COLO829 (cell line): ENCODE results near the gene ZCCHC7.
"Not testable (repeated sequence)": the region's sequence is repeated elsewhere in the genome, so short reads cannot be mapped to it uniquely, and the experiment has no call there.

Experiments used
- DNase-seq: peaks from one replicate; pipeline ENCODE4 v3.0.0; 2012; ENCODE audit warnings: low spot score

ZCCHC7 gene

DNA sequence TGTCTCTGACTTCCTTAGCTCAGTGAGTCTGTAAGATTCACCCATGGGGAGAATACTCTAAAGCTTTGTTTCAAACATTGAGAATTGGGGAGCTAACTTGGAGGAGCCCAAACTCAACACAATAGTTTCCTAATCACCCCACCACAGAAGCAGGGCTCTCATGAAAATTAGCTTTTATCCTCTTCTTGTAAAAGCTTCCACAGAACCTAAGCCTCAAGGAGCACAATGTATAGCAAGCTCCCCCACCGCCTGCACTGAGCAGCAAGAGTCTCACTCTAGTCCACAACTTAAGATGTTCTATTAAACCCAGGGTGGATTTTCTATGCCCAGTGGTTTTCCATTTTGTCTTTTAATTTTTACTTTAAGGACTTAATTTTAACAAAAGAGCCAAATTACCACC lies 253.2 kb downstream of the ZCCHC7 start:
- no peak for DNase-seq

DNA sequence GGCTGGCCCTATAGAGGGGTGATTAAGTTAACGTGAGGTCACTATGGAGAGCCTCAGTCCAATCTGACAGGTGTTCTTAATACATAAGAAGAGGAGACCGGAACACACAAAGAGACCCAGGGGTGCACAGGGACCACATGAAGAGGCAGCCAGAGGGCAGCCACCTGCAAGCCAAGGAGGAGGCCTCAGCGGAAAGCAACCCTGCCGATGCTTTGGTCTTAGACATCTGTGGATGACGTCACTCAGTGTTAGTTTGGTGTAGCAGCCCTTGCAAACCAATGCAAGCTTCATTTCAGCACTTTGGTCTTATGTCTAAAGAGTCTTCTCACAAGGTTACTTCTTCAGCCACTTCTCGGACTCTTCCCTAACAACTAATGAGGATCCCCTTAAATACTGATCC lies 254.5 kb downstream of the ZCCHC7 start:
- DNase-seq = no peak

DNA sequence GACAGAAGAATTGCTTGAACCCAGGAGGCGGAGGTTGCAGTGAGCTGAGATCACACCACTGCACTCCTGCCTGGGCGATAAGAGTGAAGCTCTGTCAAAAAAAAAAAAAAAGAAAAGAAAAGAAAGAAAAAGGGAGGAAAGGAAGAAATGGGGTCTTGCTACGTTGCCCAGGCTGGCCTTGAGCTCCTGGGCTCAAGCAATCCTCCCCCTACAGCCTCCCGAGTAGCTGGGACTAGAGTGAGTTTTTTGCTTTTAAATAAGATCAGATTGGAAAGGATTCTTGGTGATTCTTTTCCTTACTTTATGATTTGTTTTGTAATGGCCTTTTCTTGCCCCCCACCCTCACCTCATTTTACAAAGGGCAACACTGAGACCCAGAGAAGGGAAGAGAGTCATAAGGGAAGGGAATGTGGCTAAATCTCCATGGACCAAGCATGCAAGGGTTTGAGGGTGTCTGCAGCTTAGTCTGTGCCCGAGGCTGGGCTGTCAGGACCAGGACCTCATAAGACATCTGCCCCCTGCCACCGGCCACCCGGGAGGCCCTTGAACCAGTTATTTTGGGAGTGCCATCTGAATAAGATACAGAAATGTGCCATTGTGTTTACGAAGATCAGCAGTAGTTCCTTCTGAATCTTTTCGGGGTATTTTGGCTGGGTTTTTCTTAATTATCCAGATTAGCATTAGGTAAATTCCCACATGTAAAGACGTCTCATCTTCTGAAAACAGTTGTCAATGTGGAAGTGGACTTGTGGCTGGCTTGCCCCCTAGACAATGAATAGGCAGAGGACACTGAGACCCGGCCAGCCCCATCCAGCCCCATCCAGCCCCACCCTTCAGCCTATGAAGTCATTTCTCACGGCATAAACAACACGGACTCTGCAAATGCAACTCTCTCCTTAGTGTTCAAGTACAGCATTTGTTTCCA lies 257.6 kb downstream of the ZCCHC7 start:
- no peak for DNase-seq

DNA sequence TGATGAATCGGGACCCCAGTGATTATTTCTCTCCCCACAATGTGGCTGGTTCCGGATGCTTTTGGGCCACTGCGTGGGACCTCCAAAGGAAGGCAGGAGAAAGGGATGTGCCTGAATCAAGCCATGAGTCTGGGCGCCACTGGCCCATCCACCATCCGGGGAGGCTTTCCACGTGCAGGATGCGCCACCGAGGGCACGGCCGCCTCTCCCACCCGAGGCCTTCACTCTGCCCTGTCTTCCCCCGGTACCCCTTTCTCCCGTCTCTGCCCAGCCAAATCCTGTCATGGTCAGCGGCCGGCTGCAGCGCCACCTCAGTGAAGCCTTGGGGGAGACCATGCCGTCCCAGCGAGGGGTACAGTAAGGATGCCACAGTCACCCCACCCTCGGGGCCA lies 258.2 kb downstream of the ZCCHC7 start:
- no peak for DNase-seq

DNA sequence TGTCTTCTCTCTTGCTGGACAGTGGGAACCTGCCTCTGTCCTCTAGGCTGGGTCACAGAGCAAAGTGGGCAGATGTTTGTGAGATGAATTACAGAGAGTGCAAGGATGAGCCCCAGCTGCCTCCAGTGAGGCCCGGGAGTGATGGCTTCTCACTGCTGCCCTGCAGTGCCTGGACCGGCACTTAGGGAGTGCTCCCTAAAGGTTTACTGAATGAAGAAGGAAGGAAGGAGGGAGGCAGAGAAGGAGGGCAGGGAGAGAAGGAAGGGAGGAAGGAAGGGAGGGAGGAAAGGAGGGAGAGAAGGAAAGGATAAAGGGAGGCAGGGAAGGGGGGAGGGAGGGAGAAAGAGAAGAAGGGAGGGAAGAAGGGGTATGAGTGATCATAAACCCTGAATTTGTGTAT lies 259.5 kb downstream of the ZCCHC7 start:
- no peak for DNase-seq

DNA sequence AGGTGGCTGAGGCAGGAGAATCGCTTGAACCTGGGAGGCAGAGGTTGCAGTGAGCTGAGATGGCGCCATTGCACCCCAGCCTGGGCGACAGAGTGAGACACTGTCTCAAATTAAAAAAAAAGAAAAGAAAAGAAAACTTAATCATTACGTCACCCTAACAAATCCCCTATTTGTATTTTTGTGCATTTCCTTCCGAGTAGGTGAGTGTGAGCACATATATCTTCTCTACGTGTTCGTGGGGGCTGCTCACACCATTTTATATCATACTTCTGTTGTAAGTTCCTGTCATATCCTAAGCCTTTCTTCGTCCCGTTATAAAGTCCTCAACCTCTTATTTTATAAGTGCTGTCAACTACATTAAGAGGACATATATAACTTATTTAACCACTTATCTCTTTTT lies 260.2 kb downstream of the ZCCHC7 start:
- no peak for DNase-seq

DNA sequence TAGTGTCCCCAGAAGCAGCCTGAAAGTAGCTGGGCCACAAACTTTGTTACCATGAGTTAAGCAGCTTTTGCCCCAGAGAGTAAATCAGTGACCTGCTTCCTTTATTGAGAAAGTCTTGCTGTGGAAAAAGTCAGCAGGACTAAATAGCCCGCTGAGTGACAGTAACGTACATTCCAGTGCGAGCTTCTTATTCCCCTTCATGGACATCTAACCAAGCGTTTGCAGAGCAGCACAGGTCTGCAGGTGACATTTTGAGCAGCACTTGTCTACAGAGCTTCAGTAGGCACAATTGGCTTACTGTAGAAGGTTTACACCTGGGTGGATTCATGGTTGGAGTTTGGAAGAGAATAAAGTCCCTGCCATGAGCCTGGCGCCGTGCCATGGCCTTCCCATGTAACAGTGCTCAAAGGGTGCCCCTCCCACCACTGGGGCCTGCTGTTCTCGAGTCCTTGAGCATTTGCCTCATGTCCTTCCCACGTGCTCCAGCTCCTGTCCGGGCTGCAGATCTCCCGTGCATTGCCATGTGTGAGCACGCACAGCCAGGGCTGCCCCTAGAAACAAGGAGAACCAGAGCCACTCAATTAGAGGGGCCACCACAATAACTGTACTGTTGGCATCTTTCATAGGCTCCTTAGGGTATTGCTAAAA lies 260.8 kb downstream of the ZCCHC7 start:
- no peak for DNase-seq

DNA sequence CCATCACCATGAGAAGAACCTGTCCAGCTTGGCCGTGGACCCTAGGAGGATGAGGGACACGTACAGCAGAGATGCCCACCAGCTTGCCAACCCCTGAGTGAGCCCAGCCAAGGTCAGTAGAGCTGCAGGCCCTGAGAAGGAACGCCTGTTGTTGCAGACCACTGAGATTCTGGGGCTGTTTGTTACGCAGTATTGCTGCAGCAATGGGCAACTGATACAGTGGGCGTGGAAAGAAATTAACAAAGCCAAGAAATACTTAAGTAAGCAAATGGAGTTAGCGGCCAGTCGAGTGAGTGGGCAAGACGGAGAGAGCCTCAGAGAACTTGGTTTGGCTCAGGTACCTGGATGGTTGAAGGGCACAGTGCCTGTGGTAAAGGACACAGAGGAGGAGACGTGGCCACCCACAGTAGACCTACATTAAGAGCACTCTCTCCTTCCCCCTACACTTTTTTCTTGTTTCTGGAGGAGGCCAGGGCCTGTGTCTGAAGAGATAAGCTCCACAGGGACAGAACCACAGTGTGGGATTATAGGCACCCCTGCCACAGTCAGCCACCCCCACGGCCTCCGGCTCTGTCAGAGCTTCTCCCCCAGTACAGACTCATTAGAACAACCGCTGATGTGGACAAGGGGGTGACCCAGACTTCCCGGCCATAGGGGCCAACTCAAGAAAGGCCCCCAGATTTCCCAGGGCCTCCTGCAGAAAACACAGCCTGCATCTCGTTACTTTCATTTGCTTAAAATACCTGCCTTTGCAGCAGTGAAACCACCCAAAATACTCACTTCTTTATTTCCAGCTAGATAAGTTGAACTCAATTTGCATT lies 262.0 kb downstream of the ZCCHC7 start:
- DNase-seq = no peak

DNA sequence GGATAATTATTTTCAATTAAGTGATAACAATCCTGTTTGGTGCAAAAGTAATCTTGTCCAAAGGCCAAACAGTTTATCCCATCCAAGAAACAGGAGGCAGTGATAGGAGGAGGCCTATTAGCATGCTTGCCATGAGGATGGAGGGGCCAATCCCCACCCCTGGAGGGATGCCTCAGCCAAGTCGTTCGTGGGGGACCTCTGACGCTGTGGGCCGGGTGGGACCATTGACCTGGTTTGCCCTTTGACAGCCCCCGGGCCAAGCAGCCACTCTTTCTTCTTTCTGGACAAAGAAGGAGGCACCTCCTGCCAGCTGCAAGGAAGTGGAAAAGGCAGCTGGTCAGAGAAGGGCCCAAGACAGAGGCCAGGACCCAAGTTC lies 262.6 kb downstream of the ZCCHC7 start:
- no peak for DNase-seq

DNA sequence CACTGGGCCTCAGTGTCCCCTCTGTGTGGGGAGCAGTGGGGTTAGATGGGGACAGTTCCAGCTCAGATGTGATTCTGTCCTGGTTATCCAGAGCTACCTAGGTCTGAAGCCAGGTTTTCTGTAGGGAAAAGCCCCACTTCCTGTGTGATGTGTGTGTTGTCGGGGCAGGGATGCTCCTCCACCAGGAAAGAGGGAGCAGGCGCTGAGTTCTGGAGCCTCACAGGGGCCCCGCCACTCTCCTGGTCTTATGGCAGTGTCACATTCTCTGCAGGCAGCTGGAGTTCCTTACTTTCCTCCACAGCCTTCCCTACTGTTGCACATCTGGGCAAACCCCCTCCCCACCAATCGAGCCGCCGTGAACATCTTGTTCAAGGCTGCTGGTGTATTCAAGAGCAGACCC lies 263.0 kb downstream of the ZCCHC7 start:
- no peak for DNase-seq

DNA sequence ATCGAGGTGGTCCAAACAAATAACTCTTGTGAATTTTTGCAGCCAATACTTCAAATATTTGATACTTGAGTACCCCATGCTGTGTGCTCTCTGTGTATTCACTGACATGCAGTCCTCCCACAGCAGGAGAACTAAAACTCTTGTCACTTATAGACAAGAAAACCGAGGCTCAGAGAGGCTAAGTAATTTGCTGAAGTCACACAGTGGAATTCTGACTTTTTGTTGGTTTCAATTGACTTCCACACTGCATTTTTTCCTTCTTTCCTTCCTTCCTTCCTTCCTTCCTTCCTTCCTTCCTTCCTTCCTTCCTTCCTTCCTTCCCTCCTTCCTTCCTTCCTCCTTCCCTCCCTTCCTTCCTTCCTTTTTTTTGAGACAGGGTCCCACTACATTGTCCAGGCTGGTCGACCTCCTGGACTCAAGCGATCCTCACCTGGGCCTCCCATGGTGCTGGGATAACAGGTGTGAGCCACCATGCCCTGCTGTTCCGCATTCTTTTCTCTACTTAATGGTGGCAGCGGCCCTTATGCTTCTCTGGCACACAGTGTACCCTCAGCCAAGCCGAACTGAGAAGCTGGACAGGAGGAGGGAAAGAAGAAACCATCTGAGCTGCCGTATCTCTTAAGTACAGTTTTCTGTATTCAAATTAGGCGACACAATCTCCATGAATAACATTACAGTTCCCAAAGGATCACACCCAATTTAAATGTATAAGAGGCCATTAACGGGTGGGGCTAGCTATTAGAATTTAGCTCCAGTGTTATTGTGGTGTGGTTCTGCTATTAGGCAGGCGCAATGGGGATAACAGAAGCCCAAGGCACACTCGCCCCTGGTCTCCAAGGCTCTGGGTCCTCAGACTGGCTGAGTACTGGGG lies 263.7 kb downstream of the ZCCHC7 start:
- DNase-seq = no peak

DNA sequence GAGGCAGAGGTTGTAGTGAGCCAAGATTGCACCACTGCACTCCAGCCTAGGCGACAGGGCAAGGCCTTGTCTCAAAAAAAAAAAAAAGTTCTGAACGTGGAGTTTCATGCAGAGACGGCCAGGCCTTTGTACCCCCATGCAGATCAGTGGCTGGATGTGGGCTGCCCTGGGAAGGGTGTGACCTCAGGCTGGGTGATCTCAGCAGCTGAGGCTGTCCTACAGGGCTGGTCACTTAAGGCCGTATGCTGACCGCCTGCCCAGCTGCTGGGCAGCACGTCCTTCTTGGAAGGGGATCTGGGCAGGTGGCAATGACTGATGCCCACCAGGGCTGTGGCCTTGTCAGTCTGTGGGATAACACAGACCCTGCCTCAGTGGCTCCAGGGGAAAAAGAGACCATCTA lies 264.9 kb downstream of the ZCCHC7 start:
- DNase-seq = no peak

DNA sequence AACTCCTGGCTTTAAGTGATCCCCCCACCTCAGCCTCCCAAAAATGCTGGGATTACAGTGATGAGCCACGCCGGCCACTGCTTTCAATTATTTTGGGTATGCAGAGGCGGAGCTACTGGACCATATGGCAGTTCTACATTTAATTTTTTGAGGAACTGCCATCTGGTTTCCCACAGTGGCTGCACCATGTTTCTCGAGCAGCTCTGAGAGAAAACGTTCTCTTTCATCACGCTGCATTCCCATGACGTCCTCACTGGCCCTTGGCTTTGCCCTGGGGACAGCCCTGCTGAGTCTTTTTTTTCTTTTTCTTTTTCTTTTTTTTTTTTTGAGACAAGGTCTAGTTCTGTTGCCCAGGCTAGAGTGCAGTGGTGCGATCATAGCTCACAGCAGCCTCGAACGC lies 266.6 kb downstream of the ZCCHC7 start:
- DNase-seq = no peak

DNA sequence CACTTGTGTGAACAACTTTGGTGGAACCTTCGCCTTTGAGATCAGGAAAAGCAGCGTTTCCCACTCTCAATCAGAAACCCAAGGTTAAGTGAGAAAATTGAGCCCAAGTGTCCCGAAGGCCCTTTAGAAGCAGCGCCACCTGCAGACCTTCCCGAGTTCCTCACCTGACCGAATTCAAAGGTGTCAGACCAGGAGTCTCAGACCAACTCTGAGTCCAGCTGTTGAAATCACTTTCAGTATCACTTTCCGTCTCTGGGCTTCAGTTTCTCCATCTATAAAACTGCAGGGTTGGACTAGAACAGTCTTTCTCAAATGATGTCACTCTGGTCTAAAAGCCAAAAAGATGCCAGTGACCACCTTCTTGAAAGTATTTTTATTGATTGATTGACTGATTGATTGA lies 270.4 kb downstream of the ZCCHC7 start:
- DNase-seq = no peak

DNA sequence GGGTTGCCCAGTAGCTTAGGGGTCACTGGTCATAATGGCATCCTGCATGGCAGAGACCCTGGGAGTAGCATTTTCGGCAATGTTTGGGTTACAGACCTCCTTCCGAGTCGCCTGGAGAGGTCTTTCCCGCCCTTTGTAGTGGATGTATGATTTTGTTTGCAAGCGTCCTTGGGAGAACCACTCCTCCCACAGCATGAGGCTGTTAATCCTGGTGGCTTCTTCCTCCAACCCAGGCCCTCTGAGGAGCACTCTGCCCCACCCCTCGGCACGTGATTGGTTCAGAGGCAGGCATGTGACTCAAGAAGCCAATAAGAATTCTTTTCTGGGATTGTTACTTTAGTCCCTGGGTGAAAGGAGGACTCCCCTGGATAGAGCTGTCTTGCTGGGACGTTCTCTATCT lies 271.9 kb downstream of the ZCCHC7 start:
- DNase-seq = no peak

DNA sequence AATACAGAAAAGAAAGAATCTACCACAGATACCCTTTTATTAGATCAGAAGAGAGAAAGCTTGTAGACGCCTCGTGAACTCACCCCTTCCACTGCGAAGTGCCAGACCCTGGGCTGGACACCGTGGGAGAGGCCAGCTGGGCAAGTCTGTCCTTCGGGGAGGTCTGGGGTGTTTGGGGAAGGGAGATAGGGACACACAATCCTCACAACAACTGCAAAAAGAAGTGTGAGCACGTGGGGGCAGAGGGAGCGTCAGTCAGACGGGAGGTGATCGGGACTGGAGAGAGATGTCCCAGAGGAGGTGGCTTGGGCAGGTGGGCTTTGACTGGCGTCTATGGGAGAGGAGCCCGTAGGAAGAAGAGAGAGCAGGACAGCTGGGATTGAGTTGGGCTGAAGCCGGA lies 274.9 kb downstream of the ZCCHC7 start:
- no peak for DNase-seq

DNA sequence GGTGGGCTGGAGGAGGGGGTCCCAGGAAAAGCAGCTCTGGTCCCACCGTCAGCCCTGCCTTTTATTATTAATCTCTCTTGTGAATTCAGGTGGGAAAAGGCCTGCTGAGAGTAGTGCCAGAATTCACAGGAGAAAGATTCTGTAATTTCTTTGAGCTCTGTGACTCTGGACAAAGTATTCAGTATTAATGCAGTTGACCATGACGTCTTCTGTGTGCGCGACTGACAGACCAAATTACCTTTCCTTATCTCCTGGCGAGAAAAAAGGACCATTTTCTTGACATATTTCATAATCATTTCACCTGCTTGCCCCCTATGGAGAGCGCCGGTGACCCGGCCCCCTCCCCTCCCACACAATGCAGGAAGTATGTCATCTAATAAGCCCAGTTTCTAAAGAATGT lies 275.3 kb downstream of the ZCCHC7 start:
- no peak for DNase-seq

DNA sequence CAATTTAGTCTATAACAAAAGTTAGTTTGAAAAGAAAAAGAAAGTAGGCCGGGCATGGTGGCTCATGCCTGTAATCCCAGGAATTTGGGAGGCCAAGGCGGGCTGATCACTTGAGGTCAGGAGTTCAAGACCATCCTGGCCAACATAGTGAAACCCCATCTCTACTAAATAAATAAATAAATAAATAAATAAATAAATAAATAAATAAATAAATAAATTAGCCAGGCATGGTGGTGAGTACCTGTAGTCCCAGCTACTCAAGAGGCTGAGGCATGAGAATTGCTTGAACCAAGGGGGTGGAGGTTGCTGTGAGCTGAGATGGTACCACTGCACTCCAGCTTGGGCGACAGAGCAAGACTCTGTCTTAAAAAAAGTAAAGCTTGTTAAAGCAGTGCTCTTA lies 277.6 kb downstream of the ZCCHC7 start:
- not testable (repeated sequence) for DNase-seq

DNA sequence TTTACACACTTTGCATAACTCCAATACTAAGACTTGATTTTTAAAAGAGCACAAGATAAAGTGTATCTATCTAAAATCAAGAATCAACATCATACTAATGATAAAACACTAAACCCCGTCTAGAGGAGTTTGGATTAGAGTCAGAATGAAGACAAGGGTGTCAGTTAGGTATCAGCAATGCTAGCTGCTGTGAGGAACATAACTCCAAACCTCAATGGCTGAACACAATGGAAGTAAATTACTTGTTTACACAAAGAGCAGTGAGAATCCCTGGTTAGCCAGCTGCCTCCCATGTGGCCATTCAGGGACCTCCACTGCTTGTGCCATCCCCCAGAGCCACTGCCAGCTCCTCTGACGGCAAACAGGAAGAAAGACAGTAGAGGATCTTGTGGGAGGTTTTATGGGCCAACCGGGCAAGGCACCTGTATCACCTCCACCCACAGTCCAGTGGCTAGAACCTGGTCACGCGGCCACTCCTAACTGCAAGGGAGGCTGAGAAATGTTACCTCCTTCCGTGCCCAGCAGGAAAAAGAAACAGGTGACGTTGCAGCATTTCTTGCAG lies 278.2 kb downstream of the ZCCHC7 start:
- DNase-seq = no peak

DNA sequence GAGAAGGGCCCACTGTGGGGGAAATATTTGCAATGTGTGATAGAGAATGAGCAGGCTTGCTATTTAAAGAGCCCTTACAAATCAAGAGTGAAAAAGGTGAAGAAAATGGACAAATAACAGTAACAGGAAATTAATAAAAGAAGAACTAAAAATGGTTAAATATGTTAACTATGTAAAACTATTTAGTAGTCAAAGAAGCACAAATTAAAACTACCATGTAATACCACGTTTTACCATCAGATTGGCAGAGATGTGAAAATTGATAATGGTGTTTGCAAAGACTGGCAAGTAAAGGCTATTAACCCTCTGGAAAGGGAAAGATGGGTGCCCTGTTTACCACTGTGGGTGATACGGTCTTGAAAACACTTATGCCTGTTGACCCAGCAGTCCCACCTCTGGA lies 279.0 kb downstream of the ZCCHC7 start:
- no peak for DNase-seq

DNA sequence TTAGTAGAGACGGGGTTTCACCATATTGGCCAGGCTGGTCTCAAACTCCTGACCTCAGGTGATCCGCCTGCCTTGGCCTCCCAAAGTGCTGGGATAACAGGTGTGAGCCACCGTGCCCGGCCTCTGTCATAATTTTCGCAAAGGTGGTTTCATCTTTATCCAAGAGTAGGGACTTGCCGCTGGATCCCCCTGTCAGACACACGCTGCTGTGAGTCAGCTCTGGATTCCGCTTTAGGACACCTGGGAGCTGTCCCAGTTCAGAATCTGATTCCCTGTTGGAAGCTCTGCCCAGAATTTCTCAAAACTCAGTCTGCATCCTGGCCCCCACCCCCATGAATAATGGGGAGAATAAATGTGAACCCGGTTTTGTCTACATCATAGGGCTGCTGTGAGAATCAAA lies 284.2 kb downstream of the ZCCHC7 start:
- DNase-seq = no peak

DNA sequence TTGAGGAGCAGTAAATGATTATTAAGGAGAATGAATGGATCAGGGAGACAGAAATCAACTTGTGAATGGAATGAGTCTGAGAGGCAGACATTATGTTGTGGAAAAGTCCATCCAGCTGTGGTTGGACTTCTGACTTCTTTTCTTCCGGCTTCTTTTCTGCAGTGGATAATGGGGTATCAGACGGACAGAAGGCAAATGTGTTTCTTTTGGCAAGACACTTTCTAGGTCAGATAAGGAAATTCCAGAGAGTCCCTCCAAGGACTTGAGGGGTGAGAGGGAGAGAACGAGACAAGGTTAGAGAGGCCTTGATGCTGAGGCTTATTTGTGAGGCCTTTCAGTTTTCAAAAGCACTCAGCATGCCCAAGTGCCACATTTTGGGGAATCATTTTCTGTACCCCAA lies 285.0 kb downstream of the ZCCHC7 start:
- DNase-seq = no peak
